HG03175 (cell line): ENCODE measurements around the gene CLMN.

Source experiments
- ATAC-seq: cut with Tn5 transposase; IDR thresholded peaks from one replicate; pipeline ENCODE4 v1.9.1; 2021; ENCODE audit warnings: mild to moderate bottlenecking, moderate library complexity; ENCODE audit not compliant: unreplicated experiment

The CLMN gene, protein sequence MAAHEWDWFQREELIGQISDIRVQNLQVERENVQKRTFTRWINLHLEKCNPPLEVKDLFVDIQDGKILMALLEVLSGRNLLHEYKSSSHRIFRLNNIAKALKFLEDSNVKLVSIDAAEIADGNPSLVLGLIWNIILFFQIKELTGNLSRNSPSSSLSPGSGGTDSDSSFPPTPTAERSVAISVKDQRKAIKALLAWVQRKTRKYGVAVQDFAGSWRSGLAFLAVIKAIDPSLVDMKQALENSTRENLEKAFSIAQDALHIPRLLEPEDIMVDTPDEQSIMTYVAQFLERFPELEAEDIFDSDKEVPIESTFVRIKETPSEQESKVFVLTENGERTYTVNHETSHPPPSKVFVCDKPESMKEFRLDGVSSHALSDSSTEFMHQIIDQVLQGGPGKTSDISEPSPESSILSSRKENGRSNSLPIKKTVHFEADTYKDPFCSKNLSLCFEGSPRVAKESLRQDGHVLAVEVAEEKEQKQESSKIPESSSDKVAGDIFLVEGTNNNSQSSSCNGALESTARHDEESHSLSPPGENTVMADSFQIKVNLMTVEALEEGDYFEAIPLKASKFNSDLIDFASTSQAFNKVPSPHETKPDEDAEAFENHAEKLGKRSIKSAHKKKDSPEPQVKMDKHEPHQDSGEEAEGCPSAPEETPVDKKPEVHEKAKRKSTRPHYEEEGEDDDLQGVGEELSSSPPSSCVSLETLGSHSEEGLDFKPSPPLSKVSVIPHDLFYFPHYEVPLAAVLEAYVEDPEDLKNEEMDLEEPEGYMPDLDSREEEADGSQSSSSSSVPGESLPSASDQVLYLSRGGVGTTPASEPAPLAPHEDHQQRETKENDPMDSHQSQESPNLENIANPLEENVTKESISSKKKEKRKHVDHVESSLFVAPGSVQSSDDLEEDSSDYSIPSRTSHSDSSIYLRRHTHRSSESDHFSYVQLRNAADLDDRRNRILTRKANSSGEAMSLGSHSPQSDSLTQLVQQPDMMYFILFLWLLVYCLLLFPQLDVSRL

DNA sequence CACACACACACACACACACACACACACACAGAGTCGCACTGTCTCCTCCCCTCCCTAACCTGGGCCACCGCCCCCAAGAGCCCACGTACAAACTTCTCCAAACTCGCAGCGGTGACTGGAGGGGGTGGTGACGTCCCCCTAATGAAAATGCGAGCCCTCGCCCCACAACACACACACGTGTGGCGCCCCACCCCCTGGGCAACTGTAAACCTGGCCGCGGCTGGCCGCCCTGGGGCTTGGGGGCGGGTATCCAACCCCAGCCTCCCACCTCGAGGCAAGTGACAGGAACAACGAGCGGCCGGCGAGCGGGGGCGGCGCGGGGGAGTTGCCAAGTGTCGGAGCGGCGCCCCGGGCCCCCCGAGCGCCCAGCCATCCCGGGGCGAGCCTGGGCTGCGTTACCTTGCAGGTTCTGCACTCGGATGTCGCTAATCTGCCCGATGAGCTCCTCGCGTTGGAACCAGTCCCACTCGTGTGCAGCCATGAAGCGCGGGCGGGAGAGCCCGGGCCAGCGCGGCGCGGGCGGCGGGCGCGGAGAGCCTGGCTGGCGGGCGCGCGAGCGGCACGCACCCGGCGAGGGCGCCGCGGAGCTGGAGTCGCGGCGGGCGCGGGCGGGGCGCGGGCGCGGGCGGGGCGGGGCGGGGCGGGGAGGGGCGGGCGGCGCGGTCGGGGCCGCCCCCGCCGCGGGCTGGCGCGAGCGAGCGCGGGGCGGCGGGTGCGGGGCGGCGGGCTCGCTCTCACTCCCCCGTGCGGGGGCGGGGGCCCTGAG lies at the start of gene CLMN:
Gene CLMN, minus strand, starts transcription at position 597 of the 766 bp plus-strand sequence. Its CDS starts 116 bp downstream, at position 481.
- peak; percentile 40 for ATAC-seq

DNA sequence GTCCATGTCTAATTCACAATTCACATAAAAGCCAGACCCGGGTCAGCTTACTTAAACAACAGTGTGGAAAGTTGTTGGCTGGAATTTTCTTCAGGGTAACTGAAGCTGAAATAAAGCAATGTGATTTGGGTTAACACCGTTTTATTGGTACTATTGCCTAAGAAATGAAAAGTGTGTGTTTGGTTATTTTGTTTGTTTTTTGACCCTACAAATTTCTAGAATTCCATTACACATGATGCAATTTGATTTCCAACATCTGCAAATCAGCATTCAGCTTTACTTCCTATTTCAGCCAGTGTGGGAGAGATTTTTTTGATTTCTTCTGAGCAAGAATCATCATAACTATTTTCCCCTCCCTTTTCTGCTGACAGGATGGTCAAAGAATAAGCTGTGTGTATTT lies 45.7 kb upstream of the CLMN start:
- ATAC-seq = no peak

GRCh38 chr14:95364481-95365209 lies 44.9 kb upstream of the CLMN start:
- no peak for ATAC-seq

DNA sequence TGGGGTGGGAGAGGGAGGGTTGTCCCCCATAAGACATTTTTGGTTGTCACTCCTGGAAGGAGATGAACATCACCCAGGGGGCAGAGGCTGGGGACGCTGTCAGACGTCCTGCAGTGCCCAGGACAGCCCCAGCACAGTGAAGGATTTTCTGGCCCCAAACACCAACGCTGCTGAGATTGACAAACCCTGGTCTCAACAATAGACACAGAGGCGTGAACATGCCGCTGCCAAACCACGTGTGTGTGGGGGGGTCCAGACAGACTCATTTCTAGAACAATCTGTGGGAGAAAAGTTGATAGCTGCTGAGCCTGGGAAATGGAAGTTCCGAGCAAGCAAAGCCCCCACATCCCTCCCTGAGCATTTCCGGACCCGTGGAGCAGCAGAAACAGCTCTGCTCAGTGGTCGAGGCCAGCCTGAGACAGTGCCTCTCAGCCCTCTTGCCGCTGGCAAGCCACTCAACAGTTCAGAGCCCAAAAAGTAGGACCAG lies 43.8 kb upstream of the CLMN start:
- ATAC-seq = no peak

- ATAC-seq = no peak
Observed at GRCh38 chr14:95362138-95362494, 42.4 kb upstream of the CLMN start.

GRCh38 chr14:95361373-95362137 lies 41.8 kb upstream of the CLMN start:
- ATAC-seq = no peak

DNA sequence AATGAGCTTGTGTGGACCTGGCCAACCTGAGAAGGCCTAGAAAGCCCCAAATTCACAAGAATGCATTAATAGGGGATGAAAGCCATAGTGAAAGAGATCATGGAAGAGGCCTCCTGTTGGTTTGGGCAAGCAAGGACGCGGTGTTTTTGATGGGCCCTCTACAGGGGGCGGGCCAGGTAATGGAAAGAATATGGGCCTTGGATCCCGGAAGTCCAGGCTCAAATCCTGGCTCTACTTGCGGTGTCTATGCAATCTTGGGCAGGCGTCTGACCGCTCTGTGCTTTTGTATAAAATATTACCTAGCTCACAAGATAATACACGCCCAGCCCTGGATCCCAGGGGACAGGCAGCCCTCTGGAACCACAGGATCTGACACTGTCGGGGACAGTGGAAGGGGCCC lies 41.1 kb upstream of the CLMN start:
- ATAC-seq = no peak

- no peak for ATAC-seq
Observed at GRCh38 chr14:95359994-95360826, 40.5 kb upstream of the CLMN start.

GRCh38 chr14:95356245-95356869 lies 36.6 kb upstream of the CLMN start:
- ATAC-seq = no peak

DNA sequence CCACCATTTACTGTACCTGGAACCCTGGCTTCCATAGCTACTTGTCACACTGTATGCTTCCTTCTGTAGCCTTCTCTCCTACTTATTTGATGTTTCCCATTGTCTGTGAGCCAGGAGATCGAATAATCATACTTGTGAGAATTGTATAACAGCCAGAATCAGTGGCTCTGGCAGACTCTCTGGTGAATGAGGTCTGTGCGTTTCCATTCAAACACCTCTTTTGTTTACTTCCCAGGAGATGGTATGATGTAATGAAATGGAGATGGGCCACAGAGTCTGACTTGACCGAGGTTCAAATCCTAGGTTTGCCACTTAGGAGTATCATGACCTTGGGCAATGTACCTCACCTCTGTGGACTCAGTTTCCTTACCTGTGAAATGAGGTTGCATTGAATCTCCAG lies 35.7 kb upstream of the CLMN start:
- no peak for ATAC-seq

DNA sequence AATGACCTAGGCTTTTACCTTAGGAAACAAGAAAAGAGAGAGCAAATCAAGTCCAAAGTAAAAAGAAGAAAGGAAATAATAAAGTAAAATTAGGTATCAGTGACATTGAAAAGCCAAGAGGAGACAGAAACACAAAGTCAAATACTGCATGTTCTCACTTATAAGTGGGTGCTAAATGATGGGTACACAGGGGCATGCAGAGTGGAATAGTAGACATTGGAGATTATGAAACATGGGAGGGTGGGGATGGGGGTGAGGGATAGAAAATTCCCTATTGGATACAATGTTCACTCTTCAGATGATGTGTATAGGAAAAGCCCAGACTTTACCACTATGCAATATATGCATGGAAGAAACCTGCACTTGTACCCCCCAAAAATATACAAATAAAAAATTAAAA lies 35.1 kb upstream of the CLMN start:
- no peak for ATAC-seq

GRCh38 chr14:95353664-95354063 lies 34.0 kb upstream of the CLMN start:
- ATAC-seq = no peak

DNA sequence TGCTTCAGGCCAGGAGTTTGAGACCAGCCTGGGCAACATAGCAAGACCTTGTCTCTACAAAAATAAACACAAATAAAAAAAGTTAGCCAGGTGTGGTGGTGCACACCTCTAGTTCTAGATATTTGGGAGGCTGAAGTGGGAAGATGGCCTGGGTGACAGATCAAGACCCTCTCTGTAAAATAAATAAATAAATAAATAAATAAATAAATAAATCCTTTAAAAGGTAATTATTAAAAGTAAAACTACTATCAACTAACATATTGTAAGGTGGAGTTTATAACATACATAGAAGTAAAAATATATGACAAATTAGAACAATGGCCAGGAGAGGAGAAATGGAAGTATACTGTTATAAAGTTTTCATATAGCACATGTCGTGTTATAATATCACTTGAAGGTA lies 33.3 kb upstream of the CLMN start:
- no peak for ATAC-seq

GRCh38 chr14:95352481-95352880 lies 32.8 kb upstream of the CLMN start:
- ATAC-seq = no peak

GRCh38 chr14:95349241-95349640 lies 29.5 kb upstream of the CLMN start:
- ATAC-seq = no peak

DNA sequence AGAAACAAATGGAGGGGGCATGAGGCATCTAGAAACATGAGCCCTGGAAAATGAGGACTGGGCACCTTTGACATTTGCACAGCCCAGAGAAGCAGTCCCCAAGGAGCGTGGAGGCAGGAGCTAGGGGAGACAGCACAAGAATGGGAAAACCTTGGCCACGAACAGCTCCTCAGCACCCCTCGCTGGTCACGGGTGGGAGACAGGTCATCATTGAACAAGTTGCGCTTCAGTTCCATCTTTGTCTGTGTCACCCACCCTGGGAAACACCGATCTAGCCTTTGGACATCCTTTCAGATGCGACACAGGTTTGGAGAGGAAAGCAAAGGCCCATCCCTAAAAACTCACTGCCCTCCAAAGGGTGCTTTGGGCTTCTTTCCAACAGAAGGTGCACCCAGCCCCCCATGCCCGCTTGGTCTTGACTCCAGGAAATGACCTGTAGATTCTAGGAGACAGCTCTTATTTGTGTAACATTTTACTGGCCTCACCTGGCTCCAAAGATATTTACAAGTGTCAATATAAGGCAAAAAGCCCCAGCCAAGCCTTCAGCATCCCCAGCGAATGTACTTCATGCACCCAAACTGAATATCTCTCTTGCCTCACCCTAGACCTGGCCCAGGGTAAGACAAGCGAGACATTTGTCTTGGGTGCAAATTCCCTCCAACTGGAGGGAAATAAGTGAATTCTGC lies 28.8 kb upstream of the CLMN start:
- ATAC-seq = no peak

DNA sequence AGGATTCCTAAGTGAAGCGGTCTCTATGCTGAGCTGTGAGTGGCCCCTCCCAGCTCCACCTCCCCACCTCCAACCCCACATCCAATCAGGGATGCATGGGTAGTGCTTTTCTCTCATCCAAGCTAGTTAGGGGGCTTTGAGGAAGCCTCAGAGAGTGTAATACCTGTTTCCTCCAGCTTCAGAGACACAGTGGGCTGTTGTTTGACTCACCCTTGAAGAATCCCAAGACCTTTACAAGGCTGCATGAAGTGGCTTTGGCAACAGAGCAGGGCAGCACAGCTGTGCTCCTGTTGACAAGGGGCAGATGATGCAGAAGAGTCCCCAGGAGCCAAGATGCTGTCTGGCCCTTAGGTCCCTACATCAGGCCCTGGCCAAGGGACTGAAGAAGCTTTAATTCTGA lies 27.1 kb upstream of the CLMN start:
- ATAC-seq = no peak

GRCh38 chr14:95346266-95346665 lies 26.6 kb upstream of the CLMN start:
- ATAC-seq = no peak
